A549 (cell line): ENCODE data around the gene ARGLU1. TPM values are rescaled to one million over a fixed set of nuclear protein-coding genes. Genes with fewer than 3 reads are reported as not detected.

Experiments
- ATAC-seq, 2 experiments: fragments of 200-7000 bp in 1 of 2; fragments of >200 bp in 1 of 2; cut with Nextera tagmentation in 1 of 2; cut with Tn5 transposase in 1 of 2; 3 replicates each; pipeline versions ENCODE4 v1.8.0 to v1.9.1; 2018 to 2020; ENCODE audit warnings: mild to moderate bottlenecking in 1 of 2, moderate library complexity in 1 of 2
- CTCF ChIA-PET: fragments of 300-600 bp; sonication (Branson Sonifier 250); formaldehyde crosslinking; extraction: SDS; loops from one replicate; lab custom pipeline; 2021; ENCODE audit warnings: antibody characterized with exemption, inconsistent platforms; lab: Yijun Ruan, JAX
- POLR2A ChIA-PET: fragments of 350-600 bp; formaldehyde crosslinking; extraction: SDS; loops from one replicate; lab custom pipeline; 2021; ENCODE audit warnings: antibody characterized with exemption, inconsistent platforms; lab: Yijun Ruan, JAX
- DNase-seq, 2 experiments: peaks; one replicate each; pipeline versions ENCODE4 v3.0.0 to v3.0.0-alpha.2; 2011 to 2016; ENCODE audit warnings: low read depth in 1 of 2, low spot score in 1 of 2
- FAIRE-seq: peaks from 2 replicates; lab custom pipeline; 2011; peaks lifted over from hg19 to GRCh38; lab: Jason Lieb, UNC
- H3K27ac ChIP-seq, 2 experiments: fragments of >200 bp; sonication (Bioruptor Twin); formaldehyde crosslinking; 3 replicates each; pipeline ENCODE4 v1.5.1; 2016 to 2017
- H3K4me1 ChIP-seq: fragments of >200 bp; sonication (Bioruptor Twin); formaldehyde crosslinking; 3 replicates; pipeline ENCODE4 v1.6.1; 2016
- H3K4me2 ChIP-seq: fragments of >200 bp; sonication (Bioruptor Twin); formaldehyde crosslinking; 3 replicates; pipeline ENCODE4 v1.6.1; 2016
- H3K4me3 ChIP-seq: fragments of >200 bp; sonication (Bioruptor Twin); formaldehyde crosslinking; 3 replicates; pipeline ENCODE4 v1.5.1; 2016
- H3K9me3 ChIP-seq: fragments of >200 bp; sonication (Bioruptor Twin); formaldehyde crosslinking; 3 replicates; pipeline ENCODE4 v1.6.1; 2016
- E2F6 ChIP-seq: IDR thresholded peaks from 2 replicates; pipeline ENCODE4 v1.6.1; 2012; ENCODE audit warnings: low read depth, borderline replicate concordance
- ELK1 ChIP-seq: fragments of 150-350 bp; IDR thresholded peaks from 2 replicates; pipeline ENCODE4 v1.6.1; 2014; ENCODE audit warnings: low read depth, mild to moderate bottlenecking, low read length
- EP300 ChIP-seq, 2 experiments: fragments of >200 bp; sonication (Bioruptor Twin); formaldehyde crosslinking; IDR thresholded peaks; 2 replicates in 1 of 2; 3 replicates in 1 of 2; pipeline ENCODE4 v1.6.1; 2016 to 2017
- FOSL2 ChIP-seq, 2 experiments: fragments of 450-650 bp in 1 of 2; fragments of >200 bp in 1 of 2; sonication (Bioruptor Twin) in 1 of 2; formaldehyde crosslinking; IDR thresholded peaks; 2 replicates each; pipeline versions ENCODE4 v1.5.0 to v1.6.1; 2016 to 2020; ENCODE audit warnings: mild to moderate bottlenecking in 1 of 2, moderate library complexity in 1 of 2
- MYC ChIP-seq: IDR thresholded peaks from 2 replicates; pipeline ENCODE4 v1.6.1; 2012; ENCODE audit warnings: mild to moderate bottlenecking, inconsistent platforms, low read length, improper control_type of control experiment, borderline replicate concordance
- PBX3 ChIP-seq: IDR thresholded peaks from 2 replicates; pipeline ENCODE4 v1.6.1; 2012
- POLR2A ChIP-seq: IDR thresholded peaks from 2 replicates; pipeline ENCODE4 v1.6.1; 2012; ENCODE audit warnings: mild to moderate bottlenecking, low read length
- RCOR1 ChIP-seq: fragments of 150-350 bp; IDR thresholded peaks from 2 replicates; pipeline ENCODE4 v1.6.1; 2014; ENCODE audit warnings: antibody characterized with exemption, low read length, low read depth
- SMC3 ChIP-seq: fragments of >200 bp; sonication (Bioruptor Twin); formaldehyde crosslinking; IDR thresholded peaks from 3 replicates; pipeline ENCODE4 v1.6.1; 2018; ENCODE audit warnings: inconsistent platforms
- TP53 ChIP-seq: fragments of 250-450 bp; sonication (Bioruptor Pico); IDR thresholded peaks from 2 replicates; pipeline ENCODE4 v1.5.0; 2021; ENCODE audit warnings: mild to moderate bottlenecking, moderate library complexity
- ZC3H11A ChIP-seq: fragments of 450-650 bp; IDR thresholded peaks from 2 replicates; pipeline ENCODE4 v1.6.1; 2014; ENCODE audit warnings: antibody characterized with exemption, mild to moderate bottlenecking
- WGBS: methylation state at CpG from one replicate; pipeline ENCODE4 v1.1.6; 2017; ENCODE audit errors: missing lambda C conversion rate; 5-methylcytosine and 5-hydroxymethylcytosine counted together
- polyA plus RNA-seq, 4 experiments: library from polyadenylated mRNA; depleted of rRNA in 3 of 4; stranded (reverse); fragments of >200 nt; fragmentation: RNase III in 1 of 4; extraction: RNeasy Plus Mini Kit Qiagen cat#74134 plus additional on column Dnase treatment in 1 of 4; gene quantifications; 2 replicates in 3 of 4; 3 replicates in 1 of 4; pipeline ENCODE4 v1.2.3, GENCODE V29; 2011 to 2017

The ARGLU1 gene
- polyA plus RNA-seq, 2 of the 4 experiments (the other 2 are of a cell fraction) = 67.2 to 137 TPM

- Histone ChIP-seq H3K4me2 (peak overlapping the region; percentile 79), H3K4me1 (no peaks in the 10 kb centered on the region), H3K27ac (no peak overlapping the region), H3K9me3 (no peaks in the 10 kb centered on the region), H3K4me3 (no peak overlapping the region)
- ChIA-PET CTCF (interaction anchor here (1.0 to 1.3 kb wide), 2 partner anchors 1122 to 1962 kb away, joined by 3 to 8 read pairs; no protein-coding TSS in a partner anchor), POLR2A (no interaction called here)
- WGBS = 68% methylated on average over 18 of the region's 18 CpGs
- FAIRE-seq (no peak), ATAC-seq (no peak), DNase-seq (no peak)
- no peak for TF ChIP-seq TP53 (CRISPR knock-in tag)
- TF ChIP-seq ZC3H11A = no peak
These were observed 35.6 kb downstream of the ARGLU1 start for GRCh38 chr13:106532111-106532929.

- WGBS = 74% methylated on average over 8 of the region's 8 CpGs
These were observed 36.9 kb downstream of the ARGLU1 start for GRCh38 chr13:106530980-106531481.

GRCh38 chr13:106530171-106530851, 37.6 kb downstream of the ARGLU1 start:
- no peaks in the 10 kb centered on the region for H3K9me3 ChIP-seq
- no peak overlapping the region for H3K4me2 ChIP-seq
- 79% methylated on average over 11 of the region's 11 CpGs for WGBS
- TF ChIP-seq FOSL2 (IDR thresholded peaks at IDR 0.05) (no peak), FOSL2 (CRISPR knock-in tag; IDR thresholded peaks at IDR 0.05) (no peak)
- TF ChIP-seq, all 56 proteins: peak for 0
- Histone ChIP-seq H3K4me1 (no peaks in the 10 kb centered on the region), H3K27ac (no peak overlapping the region), H3K4me3 (no peak overlapping the region)
- ATAC-seq = no peak
- no peak for DNase-seq
- ChIA-PET POLR2A (no interaction called here), CTCF (interaction anchor here (1.6 kb wide), 1 partner anchor 1959 kb away, joined by 6 read pairs; no protein-coding TSS in a partner anchor)
- FAIRE-seq = no peak

More at GRCh38 chr13:106530980-106531481, 36.9 kb downstream of the ARGLU1 start:
- Histone ChIP-seq H3K4me2 (no peak overlapping the region), H3K4me1 (no peaks in the 10 kb centered on the region), H3K27ac (no peak overlapping the region), H3K4me3 (no peak overlapping the region), H3K9me3 (no peaks in the 10 kb centered on the region)
- ChIA-PET CTCF (interaction anchor here (1.6 kb wide), 1 partner anchor 1960 kb away, joined by 6 read pairs; no protein-coding TSS in a partner anchor), POLR2A (no interaction called here)
- no peak for DNase-seq
- FAIRE-seq = no peak
- no peak for TF ChIP-seq ELK1
- no peak for TF ChIP-seq FOSL2 (IDR thresholded peaks at IDR 0.05)
- no peak for TF ChIP-seq FOSL2 (CRISPR knock-in tag; IDR thresholded peaks at IDR 0.05)
- no peak for TF ChIP-seq E2F6
- no peak for TF ChIP-seq POLR2A
- no peak for TF ChIP-seq SMC3
- no peak for ATAC-seq

GRCh38 chr13:106529415-106530170, 38.3 kb downstream of the ARGLU1 start:
- DNase-seq (no peak), ATAC-seq (no peak), FAIRE-seq (no peak)
- ChIA-PET CTCF (interaction anchor here (0.7 kb wide), 1 partner anchor 1119 kb away, joined by 3 read pairs; no protein-coding TSS in a partner anchor), POLR2A (no interaction called here)
- H3K9me3 ChIP-seq = no peaks in the 10 kb centered on the region
- no peak overlapping the region for H3K27ac ChIP-seq
- H3K4me2 ChIP-seq = no peak overlapping the region
- H3K4me1 ChIP-seq = no peaks in the 10 kb centered on the region
- 79% methylated on average over 8 of the region's 8 CpGs for WGBS
- no peak overlapping the region for H3K4me3 ChIP-seq
- TF ChIP-seq EP300 (IDR thresholded peaks at IDR 0.05) (no peak), SMC3 (no peak), PBX3 (no peak), MYC (no peak), FOSL2 (IDR thresholded peaks at IDR 0.05) (no peak), FOSL2 (CRISPR knock-in tag; IDR thresholded peaks at IDR 0.05) (no peak), RCOR1 (no peak)
